SK-N-SH (cell line): Measurements from ENCODE around the gene ABCA10. TPM values are rescaled to one million over a fixed set of nuclear protein-coding genes. Genes with fewer than 3 reads are reported as not detected.

ENCODE experiments used
- CTCF ChIA-PET: fragments of 300-600, 350-600 bp; formaldehyde crosslinking; extraction: SDS; loops from one replicate; lab custom pipeline; 2021; lab: Yijun Ruan, JAX
- POLR2A ChIA-PET: fragments of 350-600 bp; sonication (Branson Sonifier 250); formaldehyde crosslinking; extraction: SDS; loops from one replicate; lab custom pipeline; 2020; ENCODE audit warnings: antibody characterized with exemption, inconsistent platforms; lab: Yijun Ruan, JAX
- DNase-seq: peaks from one replicate; pipeline ENCODE4 v3.0.0; 2012
- H2AFZ ChIP-seq: fragments of 200-600 bp; sonication (generic); 2 replicates; pipeline ENCODE4 v1.8.1; 2016; ENCODE audit warnings: antibody characterized with exemption, mild to moderate bottlenecking, low read depth
- H3F3A ChIP-seq: fragments of 200-600 bp; sonication (generic); replicated peaks from 2 replicates; pipeline ENCODE3; 2016; ENCODE audit warnings: antibody characterized with exemption, mild to moderate bottlenecking; ENCODE audit not compliant: insufficient read depth
- H3K27ac ChIP-seq, 2 experiments: fragments of 200-500 bp in 1 of 2; fragments of 200-600 bp in 1 of 2; sonication (Bioruptor generic) in 1 of 2; sonication (generic), shearing (Covaris generic) in 1 of 2; 2 replicates each; pipeline versions ENCODE4 v1.5.1 to v1.6.1; 2014 to 2016; ENCODE audit warnings: low read depth in 2 of 2, inconsistent platforms in 1 of 2, low read length in 1 of 2, mild to moderate bottlenecking in 1 of 2, mixed read lengths in 1 of 2
- H3K27me3 ChIP-seq: fragments of 200-600 bp; sonication (generic), shearing (Covaris generic); 2 replicates; pipeline ENCODE4 v1.6.1; 2016; ENCODE audit warnings: mixed run types; ENCODE audit not compliant: insufficient read depth
- H3K36me3 ChIP-seq, 2 experiments: fragments of 200-500 bp in 1 of 2; fragments of 200-600 bp in 1 of 2; sonication (Bioruptor generic) in 1 of 2; sonication (generic) in 1 of 2; replicated peaks in 1 of 2; 2 replicates each; pipeline versions ENCODE3 to v1.5.1; 2014 to 2016; ENCODE audit warnings: low read length in 1 of 2, mild to moderate bottlenecking in 1 of 2; ENCODE audit not compliant: insufficient read depth in 2 of 2, control insufficient read depth in 1 of 2
- H3K4me1 ChIP-seq, 2 experiments: fragments of 200-500 bp in 1 of 2; fragments of 200-600 bp in 1 of 2; sonication (Bioruptor generic) in 1 of 2; sonication (generic), shearing (Covaris generic) in 1 of 2; 2 replicates each; pipeline versions ENCODE4 v1.5.1 to v1.6.1; 2014 to 2016; ENCODE audit warnings: low read depth in 1 of 2, low read length in 1 of 2, mixed run types in 1 of 2; ENCODE audit not compliant: insufficient read depth in 2 of 2, control insufficient read depth in 1 of 2
- H3K4me2 ChIP-seq: fragments of 200-600 bp; sonication (generic), shearing (Covaris generic); 2 replicates; pipeline ENCODE4 v1.6.1; 2017; ENCODE audit warnings: mixed run types
- H3K4me3 ChIP-seq, 2 experiments: fragments of 200-500 bp in 1 of 2; fragments of 200-600 bp in 1 of 2; sonication (Bioruptor generic) in 1 of 2; sonication (generic), shearing (Covaris generic) in 1 of 2; 2 replicates each; pipeline versions ENCODE4 v1.5.1 to v1.8.1; 2014 to 2016; ENCODE audit warnings: low read depth in 2 of 2, inconsistent platforms in 1 of 2, low read length in 1 of 2, mild to moderate bottlenecking in 1 of 2, mixed read lengths in 1 of 2, moderate library complexity in 1 of 2
- H3K79me2 ChIP-seq: fragments of 200-600 bp; sonication (generic); 2 replicates; pipeline ENCODE4 v1.8.1; 2017; ENCODE audit warnings: mild to moderate bottlenecking; ENCODE audit not compliant: insufficient read depth
- H3K9ac ChIP-seq: fragments of 200-600 bp; sonication (generic); 2 replicates; pipeline ENCODE4 v1.6.1; 2017; ENCODE audit warnings: mixed run types
- H3K9me2 ChIP-seq: fragments of 200-600 bp; sonication (generic); 2 replicates; pipeline ENCODE4 v1.6.1; 2017; ENCODE audit warnings: mixed run types
- H3K9me3 ChIP-seq: fragments of 200-600 bp; sonication (generic); 2 replicates; pipeline ENCODE4 v1.6.1; 2017; ENCODE audit warnings: mixed run types, mild to moderate bottlenecking, moderate library complexity
- H4K20me1 ChIP-seq: fragments of 200-600 bp; sonication (generic); 2 replicates; pipeline ENCODE4 v1.6.1; 2017; ENCODE audit warnings: mild to moderate bottlenecking, mixed run types; ENCODE audit not compliant: insufficient read depth
- CHD2 ChIP-seq: fragments of 150-350 bp; IDR thresholded peaks from 2 replicates; pipeline ENCODE4 v1.6.1; 2018; ENCODE audit warnings: low read length; ENCODE audit not compliant: partially characterized antibody
- ELF1 ChIP-seq: IDR thresholded peaks from 2 replicates; pipeline ENCODE4 v1.4.0; 2012
- EP300 ChIP-seq, 2 experiments: IDR thresholded peaks; 2 replicates each; pipeline versions ENCODE4 v1.4.0 to v1.6.1; 2012; ENCODE audit warnings: borderline replicate concordance in 1 of 2, low read depth in 1 of 2, low read length in 1 of 2
- FOXM1 ChIP-seq: IDR thresholded peaks from 2 replicates; pipeline ENCODE4 v1.4.0; 2012; ENCODE audit warnings: low read depth, mild to moderate bottlenecking
- GATA2 ChIP-seq: sonication (generic); formaldehyde crosslinking; IDR thresholded peaks from 2 replicates; pipeline ENCODE4 v1.5.0; 2020; ENCODE audit warnings: mild to moderate bottlenecking, missing genetic modification reagents
- JUND ChIP-seq: IDR thresholded peaks from 2 replicates; pipeline ENCODE4 v1.4.0; 2012
- MAX ChIP-seq: IDR thresholded peaks from 2 replicates; pipeline ENCODE4 v1.4.0; 2012; ENCODE audit warnings: low read depth
- NFIC ChIP-seq: IDR thresholded peaks from 2 replicates; pipeline ENCODE4 v1.4.0; 2012; ENCODE audit warnings: borderline replicate concordance
- RCOR1 ChIP-seq: fragments of 150-350 bp; IDR thresholded peaks from 2 replicates; pipeline ENCODE4 v1.6.1; 2017; ENCODE audit warnings: antibody characterized with exemption, low read length
- REST ChIP-seq: IDR thresholded peaks from 2 replicates; pipeline ENCODE4 v1.6.1; 2012; ENCODE audit warnings: mild to moderate bottlenecking, low read depth, low read length, moderate library complexity
- RFX5 ChIP-seq: IDR thresholded peaks from 2 replicates; pipeline ENCODE4 v1.6.1; 2012; ENCODE audit warnings: mild to moderate bottlenecking, improper control_type of control experiment, low read length
- SIN3A ChIP-seq: IDR thresholded peaks from 2 replicates; pipeline ENCODE4 v1.6.1; 2012; ENCODE audit warnings: low read depth, mild to moderate bottlenecking, low read length, moderate library complexity, borderline replicate concordance
- TAF1 ChIP-seq: IDR thresholded peaks from 2 replicates; pipeline ENCODE4 v1.6.1; 2012; ENCODE audit warnings: low read depth, mild to moderate bottlenecking, low read length, moderate library complexity, borderline replicate concordance
- TEAD4 ChIP-seq: IDR thresholded peaks from 2 replicates; pipeline ENCODE4 v1.4.0; 2012; ENCODE audit warnings: mild to moderate bottlenecking, borderline replicate concordance; ENCODE audit not compliant: insufficient read depth
- USF1 ChIP-seq: IDR thresholded peaks from 2 replicates; pipeline ENCODE4 v1.4.0; 2012; ENCODE audit warnings: low read depth, borderline replicate concordance
- ZBTB33 ChIP-seq: IDR thresholded peaks from 2 replicates; pipeline ENCODE4 v1.4.0; 2012; ENCODE audit warnings: low read depth, borderline replicate concordance
- polyA plus RNA-seq, 3 experiments: library from polyadenylated mRNA; depleted of rRNA; stranded (reverse); fragments of >200 nt; gene quantifications; 2 replicates each; pipeline ENCODE4 v1.2.3, GENCODE V29; 2012

The ABCA10 gene
- polyA plus RNA-seq, 1 of the 3 experiments (the other 2 are of a cell fraction), result 0.07 TPM

GRCh38 chr17:69230939-69231338 is 2.3 kb upstream of the ABCA10 start (continued):
- no peak for TF ChIP-seq SIN3A

GRCh38 chr17:69228018-69228417 is 606 bp downstream of the ABCA10 start:
- H3K9ac ChIP-seq, result no peak overlapping the region
- H3K79me2 ChIP-seq, result no peaks in the 10 kb centered on the region
- no peaks in the 10 kb centered on the region for H4K20me1 ChIP-seq
- H3K4me1 ChIP-seq, result no peaks in the 10 kb centered on the region
- CTCF ChIA-PET, result interaction anchor here (0.9 to 1.9 kb wide), 4 partner anchors 10 to 614 kb away, joined by 3 to 5 read pairs (median 4); no protein-coding TSS in a partner anchor
- peaks cover 6% of the 10 kb centered on the region; the same call in 1 of the 2 replicates for H3K9me3 ChIP-seq
- no peak overlapping the region for H2AFZ ChIP-seq
- DNase-seq, result no peak
- no peaks in the 10 kb centered on the region for H3F3A ChIP-seq
- no peaks in the 10 kb centered on the region for H3K9me2 ChIP-seq
- no peaks in the 10 kb centered on the region for H3K36me3 ChIP-seq
- no peak overlapping the region for H3K4me3 ChIP-seq
- POLR2A ChIA-PET, result no interaction called here
- H3K4me2 ChIP-seq, result no peak overlapping the region
- H3K27ac ChIP-seq, result no peak overlapping the region
- TF ChIP-seq ELF1 (no peak), GATA2 (CRISPR knock-in tag) (no peak), TAF1 (no peak), RFX5 (no peak), MAX (no peak), FOXM1 (no peak), SIN3A (no peak), JUND (no peak), CHD2 (no peak), EP300 (IDR thresholded peaks at IDR 0.05; ENCODE audit: borderline replicate concordance in 1 of 2, low read depth in 1 of 2, low read length in 1 of 2) (no peak), REST (no peak), TEAD4 (no peak), NFIC (no peak), RCOR1 (no peak), ZBTB33 (no peak), USF1 (no peak)
- no peaks in the 10 kb centered on the region for H3K27me3 ChIP-seq
